Endodermal cell (in vitro differentiated cells): ENCODE results near the gene UBE2G1. TPM values are rescaled to one million over a fixed set of nuclear protein-coding genes. Genes with fewer than 3 reads are reported as not detected.
A peak's percentile ranks its signal among the peaks of the same experiment; 100 is the strongest.

ENCODE experiments used
- DNase-seq: peaks from one replicate; pipeline ENCODE4 v3.0.0-alpha.2; 2017
- H3K27ac ChIP-seq: 2 replicates; pipeline ENCODE4 v1.5.1; 2013; ENCODE audit warnings: mild to moderate bottlenecking, low read depth, low read length, moderate library complexity
- H3K27me3 ChIP-seq: 2 replicates; pipeline ENCODE4 v1.6.1; 2013; ENCODE audit warnings: mild to moderate bottlenecking, low read length, moderate library complexity; ENCODE audit not compliant: insufficient read depth, control insufficient read depth, poor library complexity, severe bottlenecking
- H3K36me3 ChIP-seq: 2 replicates; pipeline ENCODE4 v1.7.0; 2013; ENCODE audit warnings: mild to moderate bottlenecking, low read length, moderate library complexity; ENCODE audit not compliant: control insufficient read depth, insufficient read depth
- H3K4me1 ChIP-seq: one replicate; pipeline ENCODE4 v1.7.0; 2013; ENCODE audit warnings: low read length; ENCODE audit not compliant: control insufficient read depth, insufficient read depth
- H3K4me3 ChIP-seq: 2 replicates; pipeline ENCODE4 v1.5.1; 2013; ENCODE audit warnings: mild to moderate bottlenecking, low read length, moderate library complexity
- H3K9ac ChIP-seq: 2 replicates; pipeline ENCODE4 v1.6.1; 2013; ENCODE audit warnings: mild to moderate bottlenecking, low read length, moderate library complexity; ENCODE audit not compliant: poor library complexity, severe bottlenecking; ENCODE audit errors: extremely low read depth
- H3K9me3 ChIP-seq: 2 replicates; pipeline ENCODE4 v1.6.1; 2013; ENCODE audit warnings: mild to moderate bottlenecking, low read length, moderate library complexity; ENCODE audit not compliant: control insufficient read depth
- H3K27ac Mint-ChIP-seq: 2 replicates; pipeline ENCODE4 v1.8.0; 2020; ENCODE audit warnings: mixed read lengths
- H3K27me3 Mint-ChIP-seq: 2 replicates; pipeline ENCODE4 v1.8.0; 2021; ENCODE audit warnings: mild to moderate bottlenecking, mixed read lengths; ENCODE audit not compliant: insufficient read depth
- H3K36me3 Mint-ChIP-seq: 2 replicates; pipeline ENCODE4 v1.8.0; 2020; ENCODE audit warnings: low read depth, mixed read lengths
- H3K4me1 Mint-ChIP-seq: 2 replicates; pipeline ENCODE4 v1.8.0; 2020; ENCODE audit warnings: mixed read lengths
- H3K4me3 Mint-ChIP-seq: 2 replicates; pipeline ENCODE4 v1.8.0; 2020; ENCODE audit warnings: mild to moderate bottlenecking, moderate library complexity, mixed read lengths
- H3K9me3 Mint-ChIP-seq: 2 replicates; pipeline ENCODE4 v1.8.0; 2020; ENCODE audit warnings: mild to moderate bottlenecking, mixed read lengths
- CTCF ChIP-seq: fragments of 200-600 bp; sonication (generic); conservative IDR thresholded peaks from 2 replicates; pipeline ENCODE4 v1.5.0; 2021; ENCODE audit warnings: antibody characterized with exemption, mild to moderate bottlenecking
- WGBS, 2 experiments: methylation state at CpG; one replicate each; pipeline versions ENCODE4 v1.1.5 to v1.1.7; 2013; ENCODE audit warnings: missing lambda C conversion rate in 2 of 2, mixed read lengths in 1 of 2; ENCODE audit not compliant: insufficient coverage in 1 of 2, insufficient read length in 1 of 2; 5-methylcytosine and 5-hydroxymethylcytosine counted together
- long read RNA-seq, 4 experiments: library from polyadenylated mRNA in 2 of 4; library from RNA in 1 of 4; library from capped mRNA in 1 of 4; stranded (forward) in 3 of 4; unstranded in 1 of 4; transcript quantifications; one replicate each; pipeline ENCODE4 v2.0.0, GENCODE V29; 2020 to 2021; ENCODE audit warnings: inconsistent platforms in 1 of 4
- polyA plus RNA-seq, 2 experiments: library from polyadenylated mRNA; stranded (reverse); fragments of 50-300 nt; gene quantifications; one replicate each; pipeline ENCODE4 v1.2.3, GENCODE V29; 2013
- total RNA-seq, 2 donors: library from RNA; stranded (reverse); fragmentation: NEBNext Ultra II Directional in 1 of 2; extraction: Animal tissue kit (Norgen Biotek cat#: 25700) in 1 of 2; gene quantifications; 2 replicates in 1 of 2; 3 replicates in 1 of 2; pipeline ENCODE4 v1.2.1, GENCODE V29; 2021

The UBE2G1 gene
- total RNA-seq: 100 to 1,000 TPM in 1 of 2 donors, 10 to 100 TPM in 1; 85.5 to 104 TPM
- 79.2 TPM for polyA plus RNA-seq (2013, experiment 1 of 2)
- 71.8 TPM for polyA plus RNA-seq (2013, experiment 2 of 2)
- long read RNA-seq, experiment 1, transcript UBE2G1-201 (6 exons, 3,974 nt): major isoform, 29 of 42 reads
- long read RNA-seq, experiment 1, partial matches to known transcripts: 2 of 42 reads
- long read RNA-seq, experiment 1, other reads (novel, unspliced or antisense): 10 of 42 reads
- long read RNA-seq, experiment 2, transcript UBE2G1-203 (5 exons, 984 nt): minor isoform, 7 of 190 reads
- long read RNA-seq, experiment 2, transcript UBE2G1-201 (6 exons, 3,974 nt): major isoform, 151 of 190 reads
- long read RNA-seq, experiment 2, partial matches to known transcripts: 5 of 190 reads
- long read RNA-seq, experiment 2, other reads (novel, unspliced or antisense): 26 of 190 reads
- long read RNA-seq, experiment 3, transcript UBE2G1-203 (5 exons, 984 nt): minor isoform, 6 of 219 reads
- long read RNA-seq, experiment 3, transcript UBE2G1-201 (6 exons, 3,974 nt): major isoform, 174 of 219 reads
- long read RNA-seq, experiment 3, partial matches to known transcripts: 4 of 219 reads
- long read RNA-seq, experiment 3, other reads (novel, unspliced or antisense): 34 of 219 reads
- long read RNA-seq, experiment 4, partial matches to known transcripts: 1 of 6 reads
- long read RNA-seq, experiment 4, other reads (novel, unspliced or antisense): 5 of 6 reads

- peak; percentile 100 for DNase-seq
Measured at GRCh38 chr17:4366327-4367063, at the start of gene UBE2G1. TSS of gene UBE2G1 (minus strand) at chr17:4366675. CDS start at chr17:4366316, 359 bp downstream.

GRCh38 chr17:4412933-4413831 is 46.7 kb upstream of the UBE2G1 start:
- TF ChIP-seq CTCF: peak; percentile 93
- no peaks in the 10 kb centered on the region for H3K27me3 Mint-ChIP-seq
- peak; percentile 100 for DNase-seq
- Histone ChIP-seq H3K9ac (no peak overlapping the region), H3K36me3 (no peaks in the 10 kb centered on the region), H3K27me3 (no peaks in the 10 kb centered on the region), H3K4me3 (no peak overlapping the region), H3K4me1 (no peaks in the 10 kb centered on the region), H3K27ac (no peak overlapping the region), H3K9me3 (no peaks in the 10 kb centered on the region)
- peaks cover 3% of the 10 kb centered on the region for H3K4me1 Mint-ChIP-seq
- 19 to 36% methylated on average over 17 to 22 of the region's 27 CpGs for WGBS, 2 experiments
- H3K27ac Mint-ChIP-seq: no peak overlapping the region
- H3K4me3 Mint-ChIP-seq: no peak overlapping the region
- H3K9me3 Mint-ChIP-seq: no peaks in the 10 kb centered on the region
- H3K36me3 Mint-ChIP-seq: no peaks in the 10 kb centered on the region

More at GRCh38 chr17:4366327-4367063, at the start of gene UBE2G1:
- no peaks in the 10 kb centered on the region for H3K27me3 Mint-ChIP-seq
- peaks cover 19% of the 10 kb centered on the region for H3K36me3 ChIP-seq
- no peaks in the 10 kb centered on the region for H3K27me3 ChIP-seq
- 0 to 1% methylated on average over 5 to 77 of the region's 77 CpGs for WGBS, 2 experiments
- peak within 1 kb of the TSS; percentile 86 for H3K27ac ChIP-seq
- H3K27ac Mint-ChIP-seq: peak within 1 kb of the TSS; percentile 86
- H3K4me3 ChIP-seq: peak within 1 kb of the TSS; percentile 87
- TF ChIP-seq CTCF: peak; percentile 74
- peak within 1 kb of the TSS; percentile 73 for H3K4me3 Mint-ChIP-seq
- H3K4me1 Mint-ChIP-seq: peaks cover 8% of the 10 kb centered on the region
- H3K4me1 ChIP-seq: no peaks in the 10 kb centered on the region
- no peaks in the 10 kb centered on the region for H3K9me3 Mint-ChIP-seq
- peaks cover 25% of the 10 kb centered on the region for H3K36me3 Mint-ChIP-seq
- no peaks in the 10 kb centered on the region for H3K9me3 ChIP-seq
- H3K9ac ChIP-seq: peak within 1 kb of the TSS; percentile 91
